K562 (cell line): Measurements from ENCODE around the gene DDAH2. TPM values are rescaled to one million over a fixed set of nuclear protein-coding genes. Genes with fewer than 3 reads are reported as not detected.
A peak's percentile ranks its signal among the peaks of the same experiment; 100 is the strongest.

Experiments
- BRD9 ChIP-seq: fragments of 450-650 bp; IDR thresholded peaks from 2 replicates; pipeline ENCODE4 v1.6.1; 2018; ENCODE audit warnings: low read depth; ENCODE audit not compliant: partially characterized antibody
- CUX1 ChIP-seq: fragments of 200-800 bp; sonication (Bioruptor generic); IDR thresholded peaks from 2 replicates; pipeline ENCODE4 v1.6.1; 2016; ENCODE audit warnings: missing genetic modification characterization, missing compliant biosample characterization
- EWSR1 ChIP-seq: fragments of 450-650 bp; IDR thresholded peaks from 2 replicates; pipeline ENCODE4 v1.6.1; 2018; ENCODE audit warnings: borderline replicate concordance, mild to moderate bottlenecking, low read depth, moderate library complexity; ENCODE audit not compliant: partially characterized antibody
- GTF2A2 ChIP-seq: IDR thresholded peaks from 2 replicates; pipeline ENCODE4 v1.6.1; 2016; ENCODE audit warnings: mild to moderate bottlenecking, missing genetic modification characterization, missing compliant biosample characterization
- MBD2 ChIP-seq: sonication (generic); IDR thresholded peaks from 2 replicates; pipeline ENCODE4 v1.6.1; 2016; ENCODE audit warnings: low read depth, borderline replicate concordance
- NFATC3 ChIP-seq: fragments of 450-650 bp; IDR thresholded peaks from 2 replicates; pipeline ENCODE4 v1.6.1; 2017; ENCODE audit warnings: mild to moderate bottlenecking
- RBM22 ChIP-seq: fragments of 200-400 bp; formaldehyde crosslinking; IDR thresholded peaks from 2 replicates; pipeline ENCODE4 v1.6.1; 2018; ENCODE audit warnings: low read length, low read depth; ENCODE audit not compliant: poor library complexity, severe bottlenecking
- SMARCB1 ChIP-seq: IDR thresholded peaks from 2 replicates; pipeline ENCODE4 v1.6.1; 2011; ENCODE audit warnings: improper control_type of control experiment, low read depth; ENCODE audit not compliant: insufficient read length
- THRAP3 ChIP-seq: fragments of 450-650 bp; IDR thresholded peaks from 2 replicates; pipeline ENCODE4 v1.6.1; 2016; ENCODE audit warnings: mild to moderate bottlenecking, inconsistent platforms, borderline replicate concordance
- U2AF1 ChIP-seq: fragments of 200-400 bp; formaldehyde crosslinking; optimal IDR thresholded peaks from 2 replicates; pipeline ENCODE3; 2017; ENCODE audit warnings: mild to moderate bottlenecking, low read depth, low read length, moderate library complexity
- ZFP1 ChIP-seq: fragments of 450-650 bp; formaldehyde crosslinking; IDR thresholded peaks from 2 replicates; pipeline ENCODE4 v1.4.0; 2020; ENCODE audit warnings: mild to moderate bottlenecking, mixed read lengths
- ZNF121 ChIP-seq: sonication (generic); formaldehyde crosslinking; conservative IDR thresholded peaks from 2 replicates; pipeline ENCODE4 v1.8.0; 2022; ENCODE audit warnings: missing genetic modification reagents
- ZNF143 ChIP-seq: sonication (generic); formaldehyde crosslinking; IDR thresholded peaks from 2 replicates; pipeline ENCODE4 v1.9.0; 2022; ENCODE audit warnings: mild to moderate bottlenecking, missing genetic modification reagents
- ZNF316 ChIP-seq: fragments of 450-650 bp; IDR thresholded peaks from 2 replicates; pipeline ENCODE4 v1.6.1; 2016
- ZNF699 ChIP-seq: fragments of 250-450 bp; sonication (Bioruptor Pico); IDR thresholded peaks from 2 replicates; pipeline ENCODE4 v1.8.0; 2021; ENCODE audit warnings: mild to moderate bottlenecking, moderate library complexity; ENCODE audit not compliant: insufficient replicate concordance
- polyA plus RNA-seq, 8 experiments: library from polyadenylated mRNA; depleted of rRNA in 4 of 8; stranded (reverse) in 5 of 8; unstranded in 3 of 8; fragments of >200 nt; fragmentation: Nextera tagmentation in 2 of 8; fragmentation: Illumina TruSeq in 1 of 8; extraction: Ambion mirVana in 2 of 8; extraction: Trizol in 1 of 8; gene quantifications; 2 replicates each; pipeline versions ENCODE4 v1.2.1 to v1.2.3, GENCODE V29; 2011 to 2014; ENCODE audit warnings: inconsistent platforms in 1 of 8, missing spikeins in 1 of 8
- total RNA-seq, 7 experiments: library from RNA; depleted of rRNA in 6 of 7; stranded (reverse); fragments of >200 nt in 6 of 7; fragmentation: Illumina TruSeq in 2 of 7; extraction: Trizol in 2 of 7; gene quantifications; 2 replicates each; pipeline versions ENCODE4 v1.2.1 to v1.2.3, GENCODE V29; 2011 to 2021; ENCODE audit warnings: low replicate concordance in 1 of 7

DDAH2 gene
- total and polyA plus RNA-seq, 9 of the 15 experiments (the other 6 are each of a cell fraction or from before 2014, with no cell fraction given) = 1.8 to 45.4 (median 21.4) TPM

GRCh38 chr6:31737991-31738979 lies 9.2 kb upstream of the DDAH2 start (continued):
- no peak for TF ChIP-seq CUX1 (CRISPR knock-in tag)
- no peak for TF ChIP-seq GTF2A2
- TF ChIP-seq ZNF699 (CRISPR knock-in tag) = no peak
- no peak for TF ChIP-seq ZNF143 (CRISPR knock-in tag)
- 0 out of 2 replicates have a peak, but pooled peaks have one; percentile 50 for TF ChIP-seq ZFP1 (CRISPR knock-in tag)
- no peak for TF ChIP-seq BRD9
- no peak for TF ChIP-seq SMARCB1
- no peak for TF ChIP-seq RBM22
- TF ChIP-seq THRAP3 = no peak
- TF ChIP-seq U2AF1 = no peak
- TF ChIP-seq EWSR1 = no peak
- peak; percentile 32 for TF ChIP-seq NFATC3
- TF ChIP-seq ZNF316 = peak; percentile 13; the same call in 1 of the 2 replicates
- no peak for TF ChIP-seq MBD2
- no peak for TF ChIP-seq ZNF121
